Nephron progenitor cell (in vitro differentiated cells): ENCODE results near the gene ASCC1.
"Not testable (repeated sequence)": the region's sequence is repeated elsewhere in the genome, so short reads cannot be mapped to it uniquely, and the experiment has no call there.

ENCODE experiments used
- DNase-seq: peaks from one replicate; pipeline ENCODE4 v3.0.0; 2021
- H3K27ac Mint-ChIP-seq: 2 replicates; pipeline ENCODE4 v1.8.0; 2021; ENCODE audit warnings: mild to moderate bottlenecking, moderate library complexity, mixed read lengths
- H3K27me3 Mint-ChIP-seq: 2 replicates; pipeline ENCODE4 v1.8.0; 2021; ENCODE audit warnings: mild to moderate bottlenecking, low read depth, mixed read lengths; ENCODE audit not compliant: poor library complexity
- H3K36me3 Mint-ChIP-seq: 2 replicates; pipeline ENCODE4 v1.8.0; 2021; ENCODE audit warnings: low read depth, mixed read lengths
- H3K4me1 Mint-ChIP-seq: 2 replicates; pipeline ENCODE4 v1.8.0; 2021; ENCODE audit warnings: mixed read lengths
- H3K4me3 Mint-ChIP-seq: 2 replicates; pipeline ENCODE4 v1.8.0; 2021; ENCODE audit warnings: mild to moderate bottlenecking, moderate library complexity, mixed read lengths
- H3K9me3 Mint-ChIP-seq: 2 replicates; pipeline ENCODE4 v1.8.0; 2021; ENCODE audit warnings: mild to moderate bottlenecking, moderate library complexity, mixed read lengths
- TF ChIP-seq, protein P1 (sequence below): fragments of 200-600 bp; sonication (generic); IDR thresholded peaks from 2 replicates; pipeline ENCODE4 v1.5.0; 2021; ENCODE audit warnings: antibody characterized with exemption

Gene ASCC1

DNA sequence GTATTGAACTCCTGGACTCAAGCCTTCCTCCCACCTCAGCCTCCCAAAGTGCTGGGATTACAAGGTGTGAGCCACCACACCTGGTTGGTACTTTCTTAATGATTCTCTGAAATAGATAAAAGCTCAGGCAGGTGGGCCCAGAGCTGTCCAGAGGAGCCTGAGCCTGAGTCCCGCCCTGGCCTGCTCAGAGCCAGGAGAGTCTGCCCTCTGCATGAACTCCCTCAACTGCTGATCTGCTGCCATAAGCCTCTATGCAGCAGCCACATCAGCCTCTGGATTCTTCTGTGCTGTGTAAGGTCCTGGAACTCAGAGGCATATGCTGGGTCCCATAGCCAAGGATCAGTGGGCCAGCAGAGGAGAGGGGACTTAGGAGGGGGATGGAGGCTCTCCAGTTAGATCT, 34.6 kb upstream of the ASCC1 start:
- TF ChIP-seq, protein P1, sequence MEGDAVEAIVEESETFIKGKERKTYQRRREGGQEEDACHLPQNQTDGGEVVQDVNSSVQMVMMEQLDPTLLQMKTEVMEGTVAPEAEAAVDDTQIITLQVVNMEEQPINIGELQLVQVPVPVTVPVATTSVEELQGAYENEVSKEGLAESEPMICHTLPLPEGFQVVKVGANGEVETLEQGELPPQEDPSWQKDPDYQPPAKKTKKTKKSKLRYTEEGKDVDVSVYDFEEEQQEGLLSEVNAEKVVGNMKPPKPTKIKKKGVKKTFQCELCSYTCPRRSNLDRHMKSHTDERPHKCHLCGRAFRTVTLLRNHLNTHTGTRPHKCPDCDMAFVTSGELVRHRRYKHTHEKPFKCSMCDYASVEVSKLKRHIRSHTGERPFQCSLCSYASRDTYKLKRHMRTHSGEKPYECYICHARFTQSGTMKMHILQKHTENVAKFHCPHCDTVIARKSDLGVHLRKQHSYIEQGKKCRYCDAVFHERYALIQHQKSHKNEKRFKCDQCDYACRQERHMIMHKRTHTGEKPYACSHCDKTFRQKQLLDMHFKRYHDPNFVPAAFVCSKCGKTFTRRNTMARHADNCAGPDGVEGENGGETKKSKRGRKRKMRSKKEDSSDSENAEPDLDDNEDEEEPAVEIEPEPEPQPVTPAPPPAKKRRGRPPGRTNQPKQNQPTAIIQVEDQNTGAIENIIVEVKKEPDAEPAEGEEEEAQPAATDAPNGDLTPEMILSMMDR = no peak
- peaks cover 68% of the 10 kb centered on the region for H3K4me1 Mint-ChIP-seq
- no peaks in the 10 kb centered on the region for H3K36me3 Mint-ChIP-seq
- H3K9me3 Mint-ChIP-seq = no peaks in the 10 kb centered on the region
- peak overlapping the region; percentile 16 for H3K27ac Mint-ChIP-seq
- no peaks in the 10 kb centered on the region for H3K27me3 Mint-ChIP-seq
- DNase-seq = no peak
- H3K4me3 Mint-ChIP-seq = no peak overlapping the region

DNA sequence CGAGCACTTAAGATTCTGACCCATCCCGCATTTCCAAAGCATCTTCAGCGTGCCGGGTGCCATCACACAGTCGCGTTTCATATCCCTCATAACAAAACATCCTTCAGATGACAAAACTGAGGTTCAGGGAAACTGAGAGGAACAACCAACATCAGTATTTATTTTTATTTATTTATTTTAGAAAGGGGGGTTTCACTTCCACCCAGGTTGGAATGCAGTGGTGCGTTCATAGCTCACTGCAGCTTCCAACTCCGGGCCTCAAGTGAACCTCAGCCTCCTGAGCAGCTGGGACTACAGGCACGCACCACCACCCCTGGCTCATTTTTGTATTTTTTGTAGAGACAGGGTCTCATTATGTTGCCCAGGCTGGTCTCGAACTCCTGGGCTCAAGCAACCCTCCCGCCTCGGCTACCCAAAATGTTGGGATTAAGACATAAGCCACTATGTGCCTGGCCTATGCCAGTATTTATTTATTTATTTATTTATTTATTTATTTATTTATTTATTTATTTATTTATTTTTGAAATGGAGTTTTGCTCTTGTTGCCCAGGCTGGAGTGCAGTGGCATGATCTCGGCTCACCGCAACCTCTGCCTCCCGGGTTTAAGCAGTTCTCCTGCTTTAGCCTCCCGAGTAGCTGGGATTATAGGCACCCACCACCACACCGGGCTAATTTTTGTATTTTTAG, 33.2 kb upstream of the ASCC1 start:
- not testable (repeated sequence) for H3K9me3 Mint-ChIP-seq, DNase-seq, H3K27me3 Mint-ChIP-seq, H3K27ac Mint-ChIP-seq, H3K36me3 Mint-ChIP-seq, H3K4me3 Mint-ChIP-seq
- peaks cover 71% of the 10 kb centered on the region for H3K4me1 Mint-ChIP-seq

DNA sequence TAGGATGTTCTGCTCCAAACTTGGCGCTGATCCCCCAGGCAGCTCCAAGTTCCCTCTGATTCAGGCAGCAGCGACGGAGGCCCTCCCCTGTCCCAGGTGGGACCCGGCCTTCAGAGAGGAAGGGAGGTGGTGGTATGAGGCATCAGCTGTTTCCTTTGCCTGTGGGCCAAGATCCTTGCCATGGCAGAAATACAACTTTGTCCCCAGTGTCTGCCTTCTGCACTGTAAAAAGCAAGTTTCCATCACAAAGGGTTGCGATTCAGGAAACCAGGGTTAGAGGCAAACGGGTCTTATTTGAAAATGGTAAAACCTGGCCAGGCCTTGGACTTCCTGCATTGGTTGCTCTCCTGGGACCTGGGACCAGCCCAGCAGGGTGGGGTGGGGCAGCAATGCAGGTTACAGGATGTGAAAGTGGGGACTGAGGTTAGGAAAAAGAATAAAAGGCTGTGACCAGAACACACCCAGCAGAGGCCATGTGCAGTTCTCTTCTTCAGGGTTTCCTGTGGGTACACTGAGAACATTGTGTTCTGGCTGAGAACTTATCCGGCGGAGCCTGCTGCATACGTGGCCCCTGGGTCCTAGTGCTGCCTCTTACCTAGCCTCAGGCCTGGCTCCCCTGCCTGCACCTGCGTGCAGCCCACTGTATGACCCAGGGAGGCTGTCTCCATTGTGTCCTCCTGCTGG, 32.5 kb upstream of the ASCC1 start:
- Mint-ChIP-seq H3K4me3 (peak overlapping the region; percentile 32), H3K36me3 (no peaks in the 10 kb centered on the region), H3K27me3 (peaks cover 4% of the 10 kb centered on the region), H3K9me3 (no peaks in the 10 kb centered on the region), H3K27ac (peak overlapping the region; percentile 78), H3K4me1 (peaks cover 74% of the 10 kb centered on the region)
- TF ChIP-seq, protein P1 = no peak
- no peak for DNase-seq

DNA sequence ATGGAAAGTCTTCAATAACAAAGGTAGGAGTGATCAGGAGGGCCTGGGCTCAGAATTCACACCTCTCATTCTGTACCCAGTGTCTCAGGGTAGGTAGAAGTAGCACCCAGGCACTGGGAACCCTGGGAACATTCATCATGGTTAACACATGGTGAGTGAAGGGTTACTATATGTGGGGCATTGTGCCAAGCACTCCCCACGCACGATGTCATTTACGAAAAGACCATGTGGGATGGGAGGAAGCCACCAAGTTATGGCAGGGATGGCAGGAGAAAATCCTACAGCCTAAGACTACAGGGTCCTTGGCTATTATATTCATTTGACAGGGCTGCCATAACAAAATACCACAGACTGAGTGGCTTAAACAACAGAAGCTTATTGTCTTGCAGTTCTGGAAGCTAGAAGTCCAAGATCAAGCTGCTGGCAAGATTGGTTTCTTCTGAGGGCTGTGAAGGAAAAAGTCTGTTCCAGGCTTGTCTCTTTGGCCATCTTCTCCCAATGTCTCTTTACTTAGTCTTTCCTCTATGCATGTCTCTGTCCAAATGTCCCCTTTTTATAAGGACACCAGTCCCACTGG, 30.0 kb upstream of the ASCC1 start:
- H3K27ac Mint-ChIP-seq = peak overlapping the region; percentile 54
- DNase-seq = no peak
- H3K36me3 Mint-ChIP-seq = peaks cover 4% of the 10 kb centered on the region
- peaks cover 78% of the 10 kb centered on the region for H3K4me1 Mint-ChIP-seq
- H3K27me3 Mint-ChIP-seq = peaks cover 8% of the 10 kb centered on the region
- no peak overlapping the region for H3K4me3 Mint-ChIP-seq
- H3K9me3 Mint-ChIP-seq = no peaks in the 10 kb centered on the region
- TF ChIP-seq, protein P1 = no peak

DNA sequence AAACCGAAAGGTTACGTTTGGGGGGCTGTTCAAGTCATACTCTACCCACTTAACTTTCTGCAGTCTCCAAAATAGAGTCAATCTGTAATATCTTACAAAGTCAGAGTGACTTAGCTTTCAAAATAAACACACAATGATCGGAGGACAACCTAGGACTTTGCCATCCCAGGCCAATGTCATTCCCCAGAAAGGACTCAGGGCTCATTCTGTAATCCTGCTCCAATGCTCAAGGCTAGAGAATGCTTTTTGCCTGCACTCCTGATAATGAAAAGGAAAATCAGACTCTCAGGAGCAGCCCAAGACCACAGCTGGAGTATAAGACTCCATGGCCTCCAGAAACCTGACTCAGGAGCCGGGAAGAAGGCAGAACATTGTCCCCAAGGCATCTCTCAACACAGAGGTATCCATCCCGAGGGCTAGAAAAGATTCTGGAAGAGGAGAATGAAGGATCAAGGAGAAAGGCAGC, 28.5 kb upstream of the ASCC1 start:
- Mint-ChIP-seq H3K27me3 (peaks cover 8% of the 10 kb centered on the region), H3K36me3 (peaks cover 4% of the 10 kb centered on the region), H3K9me3 (no peaks in the 10 kb centered on the region), H3K4me3 (peak overlapping the region; percentile 13), H3K27ac (peak overlapping the region; percentile 71), H3K4me1 (peaks cover 78% of the 10 kb centered on the region)
- no peak for DNase-seq
- TF ChIP-seq, protein P1 = no peak

DNA sequence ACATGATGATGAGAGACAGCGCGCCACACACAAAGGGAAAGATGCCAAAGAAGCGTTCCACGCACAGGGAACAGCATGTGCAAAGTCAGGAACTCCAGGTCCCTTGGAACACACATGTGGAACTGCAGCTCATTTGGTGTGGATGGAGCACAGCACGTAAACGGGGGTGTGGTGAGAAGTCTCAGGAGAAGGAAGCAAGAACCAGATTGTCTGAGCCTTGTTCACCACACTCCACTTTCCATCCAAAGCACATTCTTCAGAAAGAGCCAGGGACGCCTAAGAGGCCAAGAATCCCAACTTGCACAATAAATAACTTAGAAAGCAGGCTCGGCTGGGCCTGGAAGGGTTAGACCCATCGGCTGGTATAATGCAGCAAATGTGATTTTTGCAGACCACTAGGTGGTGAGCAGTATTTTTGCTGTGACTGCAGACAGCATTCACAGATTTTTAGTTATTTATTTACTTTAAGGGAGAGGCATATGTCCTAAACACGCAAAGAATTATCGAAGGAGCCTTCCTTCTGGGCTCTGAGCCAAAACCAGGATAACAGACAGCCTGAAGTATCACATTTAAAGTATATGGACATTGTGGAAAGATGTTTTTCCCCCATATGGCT, 27.9 kb upstream of the ASCC1 start:
- peaks cover 79% of the 10 kb centered on the region for H3K4me1 Mint-ChIP-seq
- H3K36me3 Mint-ChIP-seq = peaks cover 4% of the 10 kb centered on the region
- peaks cover 9% of the 10 kb centered on the region for H3K27me3 Mint-ChIP-seq
- peak overlapping the region; percentile 71 for H3K27ac Mint-ChIP-seq
- H3K4me3 Mint-ChIP-seq = no peak overlapping the region
- no peak for DNase-seq
- TF ChIP-seq, protein P1 = no peak
- H3K9me3 Mint-ChIP-seq = no peaks in the 10 kb centered on the region
